ENCODE data around the gene BFSP2. TPM values are rescaled to one million over a fixed set of nuclear protein-coding genes. Genes with fewer than 3 reads are reported as not detected.
A peak's percentile ranks its signal among the peaks of the same experiment; 100 is the strongest.

BFSP2 gene
- total and polyA plus RNA-seq, 12 donors = not detected

DNA sequence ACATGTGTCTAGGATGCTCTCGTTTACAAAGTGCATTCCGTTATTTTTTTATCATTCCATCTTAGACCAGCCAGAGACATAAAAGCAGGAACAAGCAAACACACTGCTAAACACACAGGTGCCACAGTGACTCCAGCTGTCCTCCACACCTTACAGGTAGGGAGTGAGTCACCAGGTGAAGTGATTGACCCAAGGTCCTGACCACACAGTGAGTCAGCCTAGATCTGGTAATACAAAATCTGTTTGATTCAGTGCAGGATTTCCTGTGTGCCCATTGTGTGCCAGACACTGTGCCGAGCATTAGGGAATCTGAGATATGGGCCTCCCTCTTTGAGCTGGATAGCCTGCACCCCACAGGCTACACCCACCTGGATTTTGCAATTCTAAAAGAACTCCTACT, 16.7 kb upstream of the BFSP2 start:
- Histone ChIP-seq H3K9me3 (replicated peaks in 1 of 3) (no peaks in the 10 kb centered on the region), H3K27ac (no peak overlapping the region), H3K4me1 (replicated peaks in 1 of 2) (peaks cover 3 to 4% of the 10 kb centered on the region in 2 donors), H3K36me3 (replicated peaks in 1 of 2) (no peaks in the 10 kb centered on the region), H3K27me3 (no peaks in the 10 kb centered on the region), H3K4me3 (no peak overlapping the region)
- WGBS, 4 donors = 81 to 92% (median 90%) methylated on average over 2 to 3 of the region's 3 CpGs
- intact Hi-C loops (cut with DNase I) = loop anchor here (10.0 kb wide), 1 partner anchor 648 kb away; no protein-coding TSS in a partner anchor
- no peak for TF ChIP-seq POLR2A (IDR thresholded peaks at IDR 0.05)
- TF ChIP-seq, protein P1, sequence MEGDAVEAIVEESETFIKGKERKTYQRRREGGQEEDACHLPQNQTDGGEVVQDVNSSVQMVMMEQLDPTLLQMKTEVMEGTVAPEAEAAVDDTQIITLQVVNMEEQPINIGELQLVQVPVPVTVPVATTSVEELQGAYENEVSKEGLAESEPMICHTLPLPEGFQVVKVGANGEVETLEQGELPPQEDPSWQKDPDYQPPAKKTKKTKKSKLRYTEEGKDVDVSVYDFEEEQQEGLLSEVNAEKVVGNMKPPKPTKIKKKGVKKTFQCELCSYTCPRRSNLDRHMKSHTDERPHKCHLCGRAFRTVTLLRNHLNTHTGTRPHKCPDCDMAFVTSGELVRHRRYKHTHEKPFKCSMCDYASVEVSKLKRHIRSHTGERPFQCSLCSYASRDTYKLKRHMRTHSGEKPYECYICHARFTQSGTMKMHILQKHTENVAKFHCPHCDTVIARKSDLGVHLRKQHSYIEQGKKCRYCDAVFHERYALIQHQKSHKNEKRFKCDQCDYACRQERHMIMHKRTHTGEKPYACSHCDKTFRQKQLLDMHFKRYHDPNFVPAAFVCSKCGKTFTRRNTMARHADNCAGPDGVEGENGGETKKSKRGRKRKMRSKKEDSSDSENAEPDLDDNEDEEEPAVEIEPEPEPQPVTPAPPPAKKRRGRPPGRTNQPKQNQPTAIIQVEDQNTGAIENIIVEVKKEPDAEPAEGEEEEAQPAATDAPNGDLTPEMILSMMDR (IDR thresholded peaks at IDR 0.05) = no peak
- no peak for DNase-seq

DNA sequence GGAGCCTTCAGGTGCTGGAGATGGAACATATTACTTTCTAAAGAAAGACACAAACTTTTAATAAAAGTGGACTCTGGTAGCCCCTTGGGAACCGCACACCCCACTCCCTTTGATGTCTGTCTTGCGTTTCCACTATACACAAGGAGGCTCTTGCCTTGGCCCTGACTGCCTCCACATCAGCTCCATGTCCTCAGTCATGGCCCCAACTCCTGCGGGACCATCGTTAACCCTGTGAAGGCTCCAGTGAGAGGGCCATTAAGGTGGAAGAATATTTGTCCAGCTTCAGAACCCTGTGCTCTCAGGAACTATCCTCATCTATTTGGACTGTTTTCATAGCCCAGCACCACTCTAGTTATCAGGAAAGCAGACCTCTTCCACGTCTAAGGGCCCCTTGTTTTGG, 16.1 kb upstream of the BFSP2 start:
- H3K4me1 ChIP-seq (replicated peaks in 1 of 2) = peaks cover 3 to 10% of the 10 kb centered on the region in 2 donors
- no peaks in the 10 kb centered on the region for H3K9me3 ChIP-seq (replicated peaks in 1 of 3)
- intact Hi-C loops (cut with DNase I) = loop anchor here (2.0 to 10.0 kb wide), 2 partner anchors 345 to 649 kb away; partner anchors contain the start of gene TMEM108 (in 1 of the 2)
- H3K27ac ChIP-seq = no peak overlapping the region
- TF ChIP-seq, protein P1 (IDR thresholded peaks at IDR 0.05) = no peak
- no peak for TF ChIP-seq POLR2A (IDR thresholded peaks at IDR 0.05)
- no peaks in the 10 kb centered on the region for H3K36me3 ChIP-seq (replicated peaks in 1 of 2)
- H3K4me3 ChIP-seq = no peak overlapping the region
- WGBS, 4 donors = 81 to 86% (median 82%) methylated on average over 5 of the region's 5 CpGs
- DNase-seq = peak in 1 of 7 donors; percentile 42
- no peaks in the 10 kb centered on the region for H3K27me3 ChIP-seq

DNA sequence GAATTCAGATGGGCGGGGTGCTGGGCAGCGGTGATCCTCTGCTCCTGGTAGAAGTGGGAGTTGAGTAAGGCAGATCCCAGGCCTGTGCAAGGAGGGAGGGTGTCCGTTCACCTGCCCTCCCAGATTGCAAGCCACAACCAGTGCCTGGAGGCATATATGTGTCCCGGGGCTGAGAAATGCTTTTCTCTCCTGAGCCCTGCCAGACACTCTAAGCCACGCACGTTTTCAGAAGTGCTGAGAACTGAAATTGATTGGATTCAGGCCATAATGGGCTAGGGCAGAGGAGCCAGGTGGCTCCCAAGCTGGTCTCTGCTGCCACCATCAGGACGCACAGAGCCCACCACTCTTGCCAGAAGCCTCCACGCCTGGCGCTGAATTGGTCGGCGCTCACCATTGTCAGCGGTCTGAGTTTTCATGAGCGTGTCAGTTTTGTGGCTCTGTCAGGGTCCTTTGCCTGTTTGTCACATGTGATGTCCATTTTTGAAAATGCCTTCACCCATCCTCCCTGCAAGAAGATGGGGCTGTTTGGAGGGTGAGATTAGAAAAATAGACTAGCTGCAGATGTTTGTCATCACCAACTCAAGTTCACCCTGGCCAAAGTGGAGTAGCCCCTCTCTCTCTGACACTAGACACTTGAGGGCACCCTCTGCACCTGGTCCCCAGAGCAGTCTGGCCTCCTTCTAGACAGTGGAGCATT, 15.4 kb upstream of the BFSP2 start:
- H3K9me3 ChIP-seq (replicated peaks in 1 of 3) = no peaks in the 10 kb centered on the region
- H3K36me3 ChIP-seq (replicated peaks in 1 of 2) = no peaks in the 10 kb centered on the region
- WGBS, 4 donors = 20 to 44% (median 23%) methylated on average over 6 to 13 of the region's 13 CpGs
- intact Hi-C loops (cut with DNase I) = loop anchor here (2.0 to 10.0 kb wide), 3 partner anchors 342 to 650 kb away; partner anchors contain the start of gene TMEM108 (in 1 of the 2)
- H3K27ac ChIP-seq = no peak overlapping the region
- TF ChIP-seq POLR2A (IDR thresholded peaks at IDR 0.05) = no peak
- TF ChIP-seq, protein P1 (IDR thresholded peaks at IDR 0.05) = peak; percentile 74 to 93 (median 90)
- H3K4me1 ChIP-seq (replicated peaks in 1 of 2) = peaks cover 3 to 10% of the 10 kb centered on the region in 2 donors
- no peak overlapping the region for H3K4me3 ChIP-seq
- DNase-seq = peak; percentile 67 to 91 (median 80)
- H3K27me3 ChIP-seq = no peaks in the 10 kb centered on the region

DNA sequence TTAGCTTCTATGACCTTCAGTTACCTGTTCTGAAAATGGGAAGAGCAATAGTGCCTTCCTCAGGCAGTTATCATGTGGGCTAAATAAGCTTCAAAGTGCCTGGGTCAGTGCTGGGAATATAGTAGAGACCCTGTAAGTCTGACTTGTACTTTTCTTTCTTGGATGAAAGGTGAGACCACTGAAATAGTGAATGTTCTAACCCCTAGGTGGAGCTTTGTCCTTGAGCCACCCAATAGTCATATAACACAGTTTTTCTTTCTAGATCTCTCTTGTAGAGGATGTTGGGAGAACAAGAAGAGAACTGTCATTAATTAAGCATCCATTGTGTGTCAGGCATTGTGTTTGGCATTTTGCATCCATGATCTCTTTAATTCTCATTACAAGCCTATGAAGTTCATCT, 13.0 kb upstream of the BFSP2 start:
- Histone ChIP-seq H3K9me3 (replicated peaks in 1 of 3) (no peaks in the 10 kb centered on the region), H3K4me3 (no peak overlapping the region), H3K4me1 (replicated peaks in 1 of 2) (peaks cover 0 to 10% of the 10 kb centered on the region in 2 donors), H3K27me3 (no peaks in the 10 kb centered on the region), H3K27ac (no peak overlapping the region), H3K36me3 (replicated peaks in 1 of 2) (no peaks in the 10 kb centered on the region)
- intact Hi-C loops (cut with DNase I) = loop anchor here (5.0 to 10.0 kb wide), 2 partner anchors 345 to 652 kb away; no protein-coding TSS in a partner anchor
- TF ChIP-seq POLR2A (IDR thresholded peaks at IDR 0.05) = no peak
- TF ChIP-seq, protein P1 (IDR thresholded peaks at IDR 0.05) = no peak
- no peak for DNase-seq
